ENCODE data around the gene PLPPR3.

Gene PLPPR3

GRCh38 chr19:795073-795611, 26.6 kb downstream of the PLPPR3 start:
- intact Hi-C loops (cut with micrococcal nuclease): no loop called here
- H3K9me3 Mint-ChIP-seq: no peaks in the 10 kb centered on the region

DNA sequence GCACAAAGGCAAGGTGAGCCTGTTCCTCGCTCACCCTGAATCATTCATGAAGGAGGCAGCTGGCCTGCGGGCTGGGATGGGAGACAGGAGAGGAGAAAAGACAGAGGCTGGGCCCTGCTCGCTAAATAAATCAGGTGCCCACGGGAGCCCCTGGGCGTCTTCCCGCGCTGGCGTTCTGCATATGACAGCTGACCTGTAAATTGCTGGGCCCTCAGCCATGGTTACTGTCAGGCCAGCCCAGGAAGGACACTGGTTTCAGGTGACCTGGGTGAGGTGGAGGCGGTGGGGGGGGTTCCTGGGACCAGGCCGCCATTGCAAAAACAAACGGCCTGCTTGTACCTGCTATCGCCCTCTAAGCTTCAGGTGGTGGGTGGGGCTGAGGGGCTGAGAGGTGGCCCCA, 27.9 kb downstream of the PLPPR3 start:
- Mint-ChIP-seq H3K27ac (no peak overlapping the region), H3K27me3 (peaks cover 9% of the 10 kb centered on the region), H3K9me3 (no peaks in the 10 kb centered on the region), H3K4me1 (ENCODE audit: low read depth) (peaks cover 13% of the 10 kb centered on the region), H3K4me3 (no peak overlapping the region), H3K36me3 (ENCODE audit: low read depth) (peaks cover 8% of the 10 kb centered on the region)
- intact Hi-C loops (cut with micrococcal nuclease): no loop called here

More at GRCh38 chr19:795073-795611, 26.6 kb downstream of the PLPPR3 start:
- Mint-ChIP-seq H3K27me3 (no peaks in the 10 kb centered on the region), H3K27ac (no peak overlapping the region), H3K4me1 (ENCODE audit: low read depth) (peaks cover 14% of the 10 kb centered on the region), H3K36me3 (ENCODE audit: low read depth) (peaks cover 22% of the 10 kb centered on the region), H3K4me3 (no peak overlapping the region)

DNA sequence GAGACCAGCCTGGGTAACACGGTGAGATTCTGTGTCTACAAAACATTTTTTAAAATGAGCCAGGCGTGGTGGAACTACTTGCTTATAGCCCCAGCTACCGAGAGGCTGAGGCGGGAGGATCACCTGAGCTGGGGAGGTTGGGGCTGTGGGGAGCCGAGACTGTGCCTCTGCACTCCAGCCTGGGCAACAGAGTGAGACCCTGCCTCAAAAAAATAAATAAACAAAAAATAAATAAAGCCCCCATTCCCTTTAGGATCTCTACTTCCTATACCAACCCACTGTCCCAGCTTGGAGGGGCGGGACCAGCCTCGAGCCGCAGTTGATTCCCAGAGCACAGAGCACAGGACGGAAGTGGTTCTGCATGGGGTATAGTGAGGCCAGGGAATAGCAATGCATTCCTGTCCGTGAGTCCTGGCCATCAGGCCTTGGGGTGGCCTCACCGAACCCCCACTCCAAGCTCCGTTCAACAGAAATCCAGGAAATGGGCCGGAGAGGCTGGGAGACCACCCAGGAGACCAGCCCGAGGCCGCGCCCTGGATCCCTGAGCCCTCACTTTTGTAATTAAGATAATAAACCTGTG, 29.4 kb downstream of the PLPPR3 start:
- intact Hi-C loops (cut with micrococcal nuclease): no loop called here
- no peaks in the 10 kb centered on the region for H3K9me3 Mint-ChIP-seq
- H3K36me3 Mint-ChIP-seq (ENCODE audit: low read depth): no peaks in the 10 kb centered on the region
- peaks cover 14% of the 10 kb centered on the region for H3K4me1 Mint-ChIP-seq (ENCODE audit: low read depth)
- H3K27ac Mint-ChIP-seq: no peak overlapping the region
- no peak overlapping the region for H3K4me3 Mint-ChIP-seq
- H3K27me3 Mint-ChIP-seq: peaks cover 10% of the 10 kb centered on the region

- Mint-ChIP-seq H3K4me1 (ENCODE audit: low read depth) (peaks cover 14% of the 10 kb centered on the region), H3K9me3 (no peaks in the 10 kb centered on the region), H3K4me3 (no peak overlapping the region), H3K27me3 (peaks cover 10% of the 10 kb centered on the region), H3K36me3 (ENCODE audit: low read depth) (no peaks in the 10 kb centered on the region), H3K27ac (no peak overlapping the region)
- intact Hi-C loops (cut with micrococcal nuclease): no loop called here
Observed at GRCh38 chr19:791567-792305, 30.0 kb downstream of the PLPPR3 start.

GRCh38 chr19:791007-791566, 30.7 kb downstream of the PLPPR3 start:
- no peak overlapping the region for H3K4me3 Mint-ChIP-seq

GRCh38 chr19:789701-790060, 32.1 kb downstream of the PLPPR3 start:
- Mint-ChIP-seq H3K27me3 (peaks cover 11% of the 10 kb centered on the region), H3K27ac (peak overlapping the region; percentile 80), H3K9me3 (no peaks in the 10 kb centered on the region), H3K36me3 (ENCODE audit: low read depth) (no peaks in the 10 kb centered on the region), H3K4me3 (peak overlapping the region; percentile 44), H3K4me1 (ENCODE audit: low read depth) (peaks cover 14% of the 10 kb centered on the region)
- intact Hi-C loops (cut with micrococcal nuclease): no loop called here

More at GRCh38 chr19:791007-791566, 30.7 kb downstream of the PLPPR3 start:
- intact Hi-C loops (cut with micrococcal nuclease): no loop called here
- peaks cover 10% of the 10 kb centered on the region for H3K27me3 Mint-ChIP-seq
- no peak overlapping the region for H3K27ac Mint-ChIP-seq
- H3K4me1 Mint-ChIP-seq (ENCODE audit: low read depth): peaks cover 14% of the 10 kb centered on the region
- no peaks in the 10 kb centered on the region for H3K9me3 Mint-ChIP-seq
- H3K36me3 Mint-ChIP-seq (ENCODE audit: low read depth): no peaks in the 10 kb centered on the region

DNA sequence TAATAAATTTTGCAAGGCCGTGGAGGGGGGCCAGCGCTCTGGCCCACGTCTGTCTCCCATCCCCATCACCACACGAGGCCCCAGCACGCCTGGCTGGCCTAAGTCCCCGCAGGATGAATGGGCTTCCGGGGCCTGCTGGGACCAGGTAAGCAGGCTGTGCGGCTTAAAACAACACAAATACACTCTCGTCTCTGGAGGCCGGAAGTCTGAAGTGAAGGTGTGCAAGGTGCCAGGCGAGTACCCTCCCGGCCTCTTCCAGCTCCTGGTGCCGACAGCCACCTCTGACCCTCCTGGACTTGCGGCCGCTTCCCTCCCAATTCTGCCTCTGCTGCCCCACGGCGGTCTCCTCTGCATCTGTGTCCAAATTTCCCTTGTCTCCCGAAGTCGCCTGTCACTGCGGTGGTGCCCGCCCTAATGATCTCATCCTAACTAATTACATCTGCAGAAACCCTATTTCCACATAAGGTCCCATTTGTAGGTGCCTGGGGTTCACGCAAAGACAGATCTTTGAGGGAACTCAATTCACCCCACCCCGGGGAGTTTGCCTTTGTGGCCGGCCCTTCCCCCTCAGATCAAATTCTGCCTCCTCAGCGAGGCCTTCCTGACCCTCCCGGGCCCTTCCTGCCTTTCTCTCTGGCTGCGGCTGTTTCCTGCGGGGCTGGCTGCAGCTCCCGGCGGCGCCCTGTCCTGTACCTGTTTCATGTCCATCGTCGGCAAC, 32.6 kb downstream of the PLPPR3 start:
- peak overlapping the region; percentile 80 for H3K27ac Mint-ChIP-seq
- peaks cover 14% of the 10 kb centered on the region for H3K4me1 Mint-ChIP-seq (ENCODE audit: low read depth)
- H3K4me3 Mint-ChIP-seq: peak overlapping the region; percentile 44
- intact Hi-C loops (cut with micrococcal nuclease): no loop called here
- H3K9me3 Mint-ChIP-seq: no peaks in the 10 kb centered on the region
- H3K36me3 Mint-ChIP-seq (ENCODE audit: low read depth): no peaks in the 10 kb centered on the region
- peaks cover 14% of the 10 kb centered on the region for H3K27me3 Mint-ChIP-seq

- intact Hi-C loops (cut with micrococcal nuclease): no loop called here
- H3K27ac Mint-ChIP-seq: peak overlapping the region; percentile 80
- H3K4me1 Mint-ChIP-seq (ENCODE audit: low read depth): peaks cover 14% of the 10 kb centered on the region
- no peaks in the 10 kb centered on the region for H3K36me3 Mint-ChIP-seq (ENCODE audit: low read depth)
- no peak overlapping the region for H3K4me3 Mint-ChIP-seq
- peaks cover 14% of the 10 kb centered on the region for H3K27me3 Mint-ChIP-seq
- no peaks in the 10 kb centered on the region for H3K9me3 Mint-ChIP-seq
Observed at GRCh38 chr19:788686-788982, 33.1 kb downstream of the PLPPR3 start.

DNA sequence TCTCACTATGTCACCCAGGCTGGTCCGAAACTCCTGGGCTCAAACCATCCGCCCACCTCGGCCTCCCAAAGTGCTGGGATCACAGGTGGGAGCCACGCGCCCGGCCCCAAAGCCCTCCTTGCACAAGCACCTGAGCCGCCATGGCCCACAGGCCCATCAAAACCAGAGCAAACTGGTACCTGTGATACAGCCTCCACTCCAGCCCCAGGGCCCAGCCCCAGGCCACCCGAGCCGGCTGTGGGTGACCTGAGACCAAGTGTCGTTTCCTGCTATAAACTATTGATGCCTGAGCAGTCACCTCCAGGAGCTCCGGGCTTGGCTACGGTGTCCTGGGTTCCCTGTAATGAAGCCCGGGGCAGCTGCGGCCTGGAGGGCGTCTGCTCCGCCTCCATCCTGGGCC, 34.2 kb downstream of the PLPPR3 start:
- Mint-ChIP-seq H3K27me3 (peaks cover 23% of the 10 kb centered on the region), H3K9me3 (no peaks in the 10 kb centered on the region), H3K36me3 (ENCODE audit: low read depth) (no peaks in the 10 kb centered on the region), H3K4me1 (ENCODE audit: low read depth) (peaks cover 14% of the 10 kb centered on the region), H3K4me3 (no peak overlapping the region), H3K27ac (no peak overlapping the region)
- intact Hi-C loops (cut with micrococcal nuclease): no loop called here

DNA sequence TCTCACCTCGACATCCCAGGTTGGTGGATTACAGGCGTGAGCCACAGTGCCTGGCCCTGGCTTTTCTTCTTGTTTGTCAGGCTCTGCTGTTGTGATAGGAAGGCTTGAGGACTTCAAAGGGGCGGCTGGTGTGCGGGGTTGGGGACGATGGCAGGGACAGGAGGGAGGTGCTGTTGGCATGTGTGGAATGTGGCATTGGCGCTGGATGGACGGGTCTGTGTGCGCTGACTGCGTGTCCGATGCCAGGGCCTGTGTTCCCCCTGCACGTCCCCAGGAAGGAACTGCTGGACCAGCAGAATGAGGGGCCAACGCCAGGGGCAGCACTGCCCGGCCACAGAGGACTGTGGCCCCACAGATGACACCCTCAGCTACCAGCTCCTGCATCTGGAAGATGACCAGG, 37.2 kb downstream of the PLPPR3 start:
- H3K27ac Mint-ChIP-seq: no peak overlapping the region
- no peaks in the 10 kb centered on the region for H3K36me3 Mint-ChIP-seq (ENCODE audit: low read depth)
- peaks cover 43% of the 10 kb centered on the region for H3K27me3 Mint-ChIP-seq
- no peaks in the 10 kb centered on the region for H3K9me3 Mint-ChIP-seq
- peaks cover 9% of the 10 kb centered on the region for H3K4me1 Mint-ChIP-seq (ENCODE audit: low read depth)
- H3K4me3 Mint-ChIP-seq: no peak overlapping the region
- intact Hi-C loops (cut with micrococcal nuclease): no loop called here

- Mint-ChIP-seq H3K36me3 (ENCODE audit: low read depth) (no peaks in the 10 kb centered on the region), H3K27me3 (peaks cover 44% of the 10 kb centered on the region), H3K4me3 (no peak overlapping the region), H3K27ac (no peak overlapping the region), H3K4me1 (ENCODE audit: low read depth) (no peaks in the 10 kb centered on the region), H3K9me3 (no peaks in the 10 kb centered on the region)
- intact Hi-C loops (cut with micrococcal nuclease): no loop called here
Observed at GRCh38 chr19:782878-783668, 38.7 kb downstream of the PLPPR3 start.

DNA sequence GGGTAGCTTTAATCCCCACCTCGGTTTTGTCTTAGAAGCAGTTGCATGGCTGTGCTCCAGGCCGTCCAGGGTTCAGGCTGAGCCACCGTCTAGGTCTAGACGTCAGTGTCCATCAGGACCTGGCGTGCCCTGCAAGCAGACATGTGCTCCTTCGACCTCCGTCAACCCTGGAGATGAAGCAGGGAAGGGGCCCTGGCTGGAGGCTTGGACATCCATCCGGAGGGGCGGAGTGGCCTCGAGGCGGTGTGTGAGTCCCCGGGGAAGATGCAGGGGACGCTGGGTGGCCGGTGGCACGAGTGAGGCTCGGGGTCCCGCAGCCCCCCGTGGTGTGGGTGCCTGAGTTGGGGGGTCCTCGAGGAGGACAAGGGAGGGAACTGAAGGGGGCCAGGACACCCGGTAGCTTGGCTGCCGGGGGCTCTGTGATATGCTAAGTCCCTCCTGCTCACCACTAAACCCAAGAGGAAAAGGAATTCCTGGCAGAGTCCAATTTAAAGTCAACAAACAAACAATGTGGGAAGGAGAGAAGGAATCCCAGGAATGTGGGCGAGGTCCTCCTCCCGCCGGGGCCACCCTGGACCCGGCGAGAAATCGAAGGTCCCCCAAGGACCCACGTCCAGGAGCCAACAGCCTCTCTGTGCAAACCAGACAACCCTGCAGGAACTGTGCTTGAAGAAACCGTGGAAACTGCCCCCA, 39.4 kb downstream of the PLPPR3 start:
- no peaks in the 10 kb centered on the region for H3K9me3 Mint-ChIP-seq
- H3K27me3 Mint-ChIP-seq: peaks cover 46% of the 10 kb centered on the region
- no peaks in the 10 kb centered on the region for H3K4me1 Mint-ChIP-seq (ENCODE audit: low read depth)
- no peak overlapping the region for H3K4me3 Mint-ChIP-seq
- H3K36me3 Mint-ChIP-seq (ENCODE audit: low read depth): no peaks in the 10 kb centered on the region
- intact Hi-C loops (cut with micrococcal nuclease): no loop called here
- no peak overlapping the region for H3K27ac Mint-ChIP-seq

- intact Hi-C loops (cut with micrococcal nuclease): no loop called here
- no peaks in the 10 kb centered on the region for H3K36me3 Mint-ChIP-seq (ENCODE audit: low read depth)
Observed at GRCh38 chr19:781800-782184, 40.0 kb downstream of the PLPPR3 start.

More at GRCh38 chr19:781800-782184, 40.0 kb downstream of the PLPPR3 start:
- H3K27me3 Mint-ChIP-seq: peaks cover 46% of the 10 kb centered on the region
- no peak overlapping the region for H3K4me3 Mint-ChIP-seq
- no peaks in the 10 kb centered on the region for H3K4me1 Mint-ChIP-seq (ENCODE audit: low read depth)
- H3K27ac Mint-ChIP-seq: no peak overlapping the region
- H3K9me3 Mint-ChIP-seq: no peaks in the 10 kb centered on the region
